Subcutaneous adipose tissue (tissue), 4 donors: ENCODE data around the gene CREG1. TPM values are rescaled to one million over a fixed set of nuclear protein-coding genes. Genes with fewer than 3 reads are reported as not detected.

Source experiments
- CTCF ChIP-seq: fragments of 450-650 bp; IDR thresholded peaks from one replicate; pipeline ENCODE4 v1.5.1; 2016; ENCODE audit warnings: low read depth, mild to moderate bottlenecking, control low read depth, antibody characterized with exemption, moderate library complexity
- total RNA-seq, 4 donors: library from RNA; depleted of rRNA; stranded (reverse); fragments of >200 nt; gene quantifications; one replicate each; pipeline ENCODE4 v1.1.0, GENCODE V29; 2016

The CREG1 gene
- total RNA-seq, 4 donors from 2014 or later, result 190 to 407 (median 330) TPM

GRCh38 chr1:167551362-167551761, 2.2 kb downstream of the CREG1 start:
- no peak for TF ChIP-seq CTCF

GRCh38 chr1:167548059-167548932, 5.3 kb downstream of the CREG1 start:
- no peak for TF ChIP-seq CTCF

- TF ChIP-seq CTCF, result no peak
Measured at GRCh38 chr1:167546935-167547334, 6.6 kb downstream of the CREG1 start.

- no peak for TF ChIP-seq CTCF
Measured at GRCh38 chr1:167545349-167545748, 8.2 kb downstream of the CREG1 start.

- no peak for TF ChIP-seq CTCF
Measured at GRCh38 chr1:167544447-167545093, 9.0 kb downstream of the CREG1 start.

GRCh38 chr1:167543199-167543990, 10.2 kb downstream of the CREG1 start:
- TF ChIP-seq CTCF, result no peak
